LNCaP clone FGC (cell line): ENCODE measurements around the gene GALNTL6.

ENCODE experiments used
- DNase-seq: peaks from one replicate; pipeline ENCODE4 v3.0.0-alpha.2; 2011; ENCODE audit warnings: low read depth
- H3K4me3 ChIP-seq: 2 replicates; pipeline ENCODE4 v1.5.1; 2011; ENCODE audit warnings: mild to moderate bottlenecking, low read depth, low read length, control low read depth
- CTCF ChIP-seq: IDR thresholded peaks from 2 replicates; pipeline ENCODE4 v1.5.1; 2012; ENCODE audit warnings: mild to moderate bottlenecking; ENCODE audit not compliant: control insufficient read depth, insufficient read depth; ENCODE audit errors: extremely low read depth

The GALNTL6 gene

GRCh38 chr4:171875291-171875690 is 62.1 kb downstream of the GALNTL6 start:
- H3K4me3 ChIP-seq = no peak overlapping the region
- TF ChIP-seq CTCF = no peak
- no peak for DNase-seq

- no peak overlapping the region for H3K4me3 ChIP-seq
- TF ChIP-seq CTCF = no peak
- DNase-seq = no peak
These were observed 63.4 kb downstream of the GALNTL6 start for GRCh38 chr4:171876636-171877035.

- no peak for DNase-seq
- TF ChIP-seq CTCF = no peak
- H3K4me3 ChIP-seq = no peak overlapping the region
These were observed 66.9 kb downstream of the GALNTL6 start for GRCh38 chr4:171880136-171880535.

- H3K4me3 ChIP-seq = no peak overlapping the region
- TF ChIP-seq CTCF = no peak
- DNase-seq = no peak
These were observed 76.5 kb downstream of the GALNTL6 start for GRCh38 chr4:171889681-171890080.

- DNase-seq = no peak
- no peak overlapping the region for H3K4me3 ChIP-seq
- no peak for TF ChIP-seq CTCF
These were observed 77.8 kb downstream of the GALNTL6 start for GRCh38 chr4:171891038-171891437.

GRCh38 chr4:171896426-171896825 is 83.2 kb downstream of the GALNTL6 start:
- TF ChIP-seq CTCF = no peak
- DNase-seq = no peak
- no peak overlapping the region for H3K4me3 ChIP-seq

GRCh38 chr4:171919314-171919713 is 106.1 kb downstream of the GALNTL6 start:
- no peak for DNase-seq
- no peak overlapping the region for H3K4me3 ChIP-seq
- TF ChIP-seq CTCF = no peak
